Measurements from ENCODE around the gene AGR3. TPM values are rescaled to one million over a fixed set of nuclear protein-coding genes. Genes with fewer than 3 reads are reported as not detected.

Gene AGR3
- polyA plus RNA-seq = not detected in 2 replicates
- not detected in 2 replicates for polyA minus RNA-seq

- H3K9me3 ChIP-seq (ENCODE audit: low read length) = no peaks in the 10 kb centered on the region
- no peak within 1 kb of the TSS for H3K4me2 ChIP-seq (ENCODE audit: low read length)
- H3K79me2 ChIP-seq (replicated peaks; ENCODE audit: insufficient read depth, low read length) = no peaks in the 10 kb centered on the region
- H3F3A ChIP-seq (ENCODE audit: insufficient read depth, low read length, poor library complexity, severe bottlenecking) = no peaks in the 10 kb centered on the region
- H3K36me3 ChIP-seq (ENCODE audit: insufficient read depth, low read length) = no peaks in the 10 kb centered on the region
- H3K27ac ChIP-seq (ENCODE audit: low read length) = no peak within 1 kb of the TSS
- TF ChIP-seq REST (IDR thresholded peaks at IDR 0.05; ENCODE audit: borderline replicate concordance) = no peak
- no peak for TF ChIP-seq CTCF (IDR thresholded peaks at IDR 0.05; ENCODE audit: poor library complexity, severe bottlenecking)
- no peak for TF ChIP-seq POLR2AphosphoS5 (IDR thresholded peaks at IDR 0.05)
- TF ChIP-seq RAD21 (conservative IDR thresholded peaks at IDR 0.05) = no peak
- no peak for TF ChIP-seq SMC3 (conservative IDR thresholded peaks at IDR 0.05; ENCODE audit: poor library complexity)
- no peak for TF ChIP-seq EP300 (conservative IDR thresholded peaks at IDR 0.05; ENCODE audit: poor library complexity, severe bottlenecking)
- H3K9me2 ChIP-seq (ENCODE audit: insufficient read depth, low read length) = no peaks in the 10 kb centered on the region
- no peak within 1 kb of the TSS for H2AFZ ChIP-seq (ENCODE audit: low read depth, low read length)
- no peak within 1 kb of the TSS for H3K9ac ChIP-seq (ENCODE audit: low read length)
- no peak within 1 kb of the TSS for H3K4me3 ChIP-seq (ENCODE audit: low read length)
- no peaks in the 10 kb centered on the region for H3K27me3 ChIP-seq (ENCODE audit: insufficient read depth, low read depth, low read length)
- H4K20me1 ChIP-seq (ENCODE audit: insufficient read depth) = no peaks in the 10 kb centered on the region
Observed at GRCh38 chr7:16881844-16882243, at the start of gene AGR3. Gene AGR3, minus strand, starts transcription at chr7:16881983. Its CDS starts 3,365 bp downstream, at chr7:16878618.

- Histone ChIP-seq H3K9ac (ENCODE audit: low read length) (no peak overlapping the region), H4K20me1 (ENCODE audit: insufficient read depth) (no peaks in the 10 kb centered on the region), H3K36me3 (ENCODE audit: insufficient read depth, low read length) (no peaks in the 10 kb centered on the region), H3K27ac (ENCODE audit: low read length) (no peak overlapping the region), H3K9me3 (ENCODE audit: low read length) (no peaks in the 10 kb centered on the region), H2AFZ (ENCODE audit: low read depth, low read length) (no peak overlapping the region), H3K4me2 (ENCODE audit: low read length) (no peak overlapping the region), H3F3A (ENCODE audit: insufficient read depth, low read length, poor library complexity, severe bottlenecking) (no peaks in the 10 kb centered on the region), H3K79me2 (replicated peaks; ENCODE audit: insufficient read depth, low read length) (no peaks in the 10 kb centered on the region), H3K27me3 (ENCODE audit: insufficient read depth, low read depth, low read length) (no peaks in the 10 kb centered on the region), H3K4me3 (ENCODE audit: low read length) (no peak overlapping the region), H3K9me2 (ENCODE audit: insufficient read depth, low read length) (no peaks in the 10 kb centered on the region)
- TF ChIP-seq EP300 (conservative IDR thresholded peaks at IDR 0.05; ENCODE audit: poor library complexity, severe bottlenecking) = no peak
- TF ChIP-seq SMC3 (conservative IDR thresholded peaks at IDR 0.05; ENCODE audit: poor library complexity) = no peak
Observed at GRCh38 chr7:16930946-16931345, 49.2 kb upstream of the AGR3 start.

GRCh38 chr7:16929146-16929762, 47.5 kb upstream of the AGR3 start:
- H3K9me2 ChIP-seq (ENCODE audit: insufficient read depth, low read length) = no peaks in the 10 kb centered on the region
- no peak overlapping the region for H3K4me3 ChIP-seq (ENCODE audit: low read length)
- TF ChIP-seq SMC3 (conservative IDR thresholded peaks at IDR 0.05; ENCODE audit: poor library complexity) (no peak), MXI1 (conservative IDR thresholded peaks at IDR 0.05; ENCODE audit: poor library complexity, severe bottlenecking) (no peak)
- no peak overlapping the region for H3K4me2 ChIP-seq (ENCODE audit: low read length)
- no peaks in the 10 kb centered on the region for H3K9me3 ChIP-seq (ENCODE audit: low read length)
- H3K27ac ChIP-seq (ENCODE audit: low read length) = no peak overlapping the region
- H3F3A ChIP-seq (ENCODE audit: insufficient read depth, low read length, poor library complexity, severe bottlenecking) = no peaks in the 10 kb centered on the region
- no peak overlapping the region for H3K9ac ChIP-seq (ENCODE audit: low read length)
- no peak overlapping the region for H2AFZ ChIP-seq (ENCODE audit: low read depth, low read length)
- no peaks in the 10 kb centered on the region for H4K20me1 ChIP-seq (ENCODE audit: insufficient read depth)
- H3K79me2 ChIP-seq (replicated peaks; ENCODE audit: insufficient read depth, low read length) = no peaks in the 10 kb centered on the region
- no peaks in the 10 kb centered on the region for H3K27me3 ChIP-seq (ENCODE audit: insufficient read depth, low read depth, low read length)
- H3K36me3 ChIP-seq (ENCODE audit: insufficient read depth, low read length) = no peaks in the 10 kb centered on the region

All from neural cell (in vitro differentiated cells).